ENCODE measurements around the gene IGF1R.

Gene IGF1R

GRCh38 chr15:98778263-98778959, 130.1 kb downstream of the IGF1R start:
- no peak for DNase-seq

GRCh38 chr15:98778960-98779359, 130.6 kb downstream of the IGF1R start:
- no peak for DNase-seq

- peak; percentile 74 for DNase-seq
Observed at GRCh38 chr15:98779463-98780071, 131.2 kb downstream of the IGF1R start.

GRCh38 chr15:98781838-98782237, 133.5 kb downstream of the IGF1R start:
- no peak for DNase-seq

- DNase-seq: no peak
Observed at GRCh38 chr15:98782801-98783200, 134.5 kb downstream of the IGF1R start.

- no peak for DNase-seq
Observed at GRCh38 chr15:98785431-98785806, 137.1 kb downstream of the IGF1R start.

GRCh38 chr15:98785807-98786621, 137.7 kb downstream of the IGF1R start:
- DNase-seq: no peak

GRCh38 chr15:98786717-98787116, 138.4 kb downstream of the IGF1R start:
- no peak for DNase-seq

- no peak for DNase-seq
Observed at GRCh38 chr15:98787194-98787593, 138.9 kb downstream of the IGF1R start.

- no peak for DNase-seq
Observed at GRCh38 chr15:98787936-98788757, 139.8 kb downstream of the IGF1R start.

- no peak for DNase-seq
Observed at GRCh38 chr15:98789020-98789419, 140.7 kb downstream of the IGF1R start.

GRCh38 chr15:98790270-98790669, 141.9 kb downstream of the IGF1R start:
- DNase-seq: no peak

GRCh38 chr15:98791046-98791701, 142.8 kb downstream of the IGF1R start:
- no peak for DNase-seq

GRCh38 chr15:98792117-98792516, 143.8 kb downstream of the IGF1R start:
- DNase-seq: no peak

- no peak for DNase-seq
Observed at GRCh38 chr15:98794211-98794610, 145.9 kb downstream of the IGF1R start.

GRCh38 chr15:98794748-98795147, 146.4 kb downstream of the IGF1R start:
- DNase-seq: no peak

GRCh38 chr15:98795980-98796379, 147.6 kb downstream of the IGF1R start:
- no peak for DNase-seq

GRCh38 chr15:98796685-98797357, 148.5 kb downstream of the IGF1R start:
- DNase-seq: no peak

- DNase-seq: no peak
Observed at GRCh38 chr15:98798375-98798893, 150.1 kb downstream of the IGF1R start.

GRCh38 chr15:98799461-98800390, 151.4 kb downstream of the IGF1R start:
- DNase-seq: peak; percentile 11
